Kidney tubule cell (primary cell): ENCODE measurements around the gene FARP1.
A peak's percentile ranks its signal among the peaks of the same experiment; 100 is the strongest.

Experiments used
- DNase-seq: peaks from one replicate; pipeline ENCODE4 v3.0.0-alpha.2; 2018; ENCODE audit warnings: low spot score

The FARP1 gene

DNA sequence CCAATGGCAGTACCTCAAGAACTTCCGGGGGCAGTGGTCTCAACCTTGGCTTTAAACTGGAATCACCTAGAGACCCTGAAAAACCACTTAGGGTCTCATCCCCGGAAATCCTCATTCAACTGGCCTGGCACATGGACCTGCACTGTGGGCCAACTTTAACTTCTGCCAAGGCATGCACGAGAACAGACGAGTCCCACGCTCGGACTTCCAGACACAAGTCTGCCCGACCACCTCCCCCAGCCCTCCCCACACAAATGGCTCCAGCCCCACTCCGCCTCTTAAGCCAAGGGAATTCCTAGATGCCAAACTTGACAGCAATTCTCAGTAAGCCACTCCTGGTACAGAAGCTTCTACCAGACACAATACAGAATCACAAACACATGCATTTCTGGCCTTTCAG lies 320.1 kb downstream of the FARP1 start:
- no peak for DNase-seq

DNA sequence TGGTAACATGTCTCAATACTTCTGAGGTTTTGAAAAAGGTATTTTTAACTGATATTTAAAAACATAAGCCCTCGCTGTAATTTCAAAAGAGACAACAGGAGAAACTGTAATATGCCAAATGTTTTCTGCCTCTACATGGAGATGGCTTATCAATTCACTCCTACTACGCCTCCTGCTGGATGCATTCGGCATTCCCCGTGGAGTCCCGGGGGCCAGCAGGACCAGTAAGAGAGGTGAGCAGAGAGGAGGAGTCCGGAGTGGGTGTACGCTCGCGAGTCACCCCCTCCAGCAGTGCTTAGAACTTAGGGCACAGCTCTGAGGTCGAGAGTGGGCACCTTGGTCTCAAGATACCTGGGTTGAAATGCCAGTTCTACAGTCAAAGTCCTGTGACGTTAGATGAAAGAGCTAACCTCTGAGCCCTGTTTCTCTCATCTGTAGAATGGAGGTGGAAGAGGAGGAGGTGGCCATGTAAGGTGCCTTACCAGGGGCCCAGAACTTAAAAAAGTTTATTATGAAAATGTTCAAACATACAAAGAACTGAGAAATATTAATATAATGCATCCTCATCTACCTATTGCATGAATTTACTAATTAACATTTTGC lies 323.8 kb downstream of the FARP1 start:
- DNase-seq, result peak; percentile 77

DNA sequence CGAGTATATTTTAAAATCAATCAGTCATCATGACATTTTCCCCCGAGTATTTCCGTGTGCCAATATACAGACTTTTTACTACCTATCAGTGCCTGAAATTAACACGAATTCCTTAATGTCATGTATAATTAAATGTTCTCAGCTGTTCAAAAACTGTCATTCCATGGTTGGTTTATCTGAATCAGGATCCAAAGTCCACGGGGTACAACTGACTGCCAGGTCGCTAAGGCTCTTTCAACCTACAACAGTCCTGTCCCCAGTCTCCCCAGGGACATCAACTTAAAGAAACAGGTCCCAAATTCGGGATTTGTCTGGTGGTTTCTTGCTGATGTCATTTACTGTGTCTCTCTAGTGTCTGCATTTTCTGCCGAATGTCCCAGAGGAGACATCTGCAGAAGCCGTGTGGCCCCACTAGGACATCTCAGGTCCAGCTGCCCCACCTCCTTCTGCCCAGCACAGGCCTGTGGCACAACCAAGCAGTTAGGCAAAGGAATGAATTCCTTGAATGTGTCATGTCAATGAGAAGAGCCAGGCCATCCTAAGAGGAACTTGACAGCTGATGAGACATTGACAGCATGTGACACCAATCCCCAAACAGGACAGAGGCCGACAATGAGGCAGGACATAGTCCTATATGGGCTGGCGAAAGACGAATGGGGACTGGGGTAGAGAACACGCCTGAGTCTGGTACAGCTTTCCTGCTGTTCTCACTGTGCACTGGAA lies 324.5 kb downstream of the FARP1 start:
- no peak for DNase-seq

DNA sequence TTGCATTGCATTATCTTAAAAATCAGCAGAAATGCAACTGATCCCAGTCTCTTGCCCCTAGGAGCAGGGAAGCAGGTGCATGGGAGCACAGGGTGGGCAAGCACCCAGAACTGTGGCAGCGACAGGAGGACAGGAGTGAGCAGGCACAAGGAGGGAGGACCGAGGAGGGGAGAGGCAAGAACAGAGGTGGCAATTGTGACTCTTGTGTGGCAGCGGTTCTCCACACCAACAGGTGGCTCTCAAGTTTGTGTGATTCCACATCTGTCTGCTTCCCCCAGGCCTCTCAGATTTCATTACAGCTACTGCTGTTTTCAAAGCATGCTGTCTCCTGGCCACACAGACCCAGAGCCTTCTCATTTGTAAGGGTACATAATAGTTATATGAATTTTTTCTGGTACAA lies 325.5 kb downstream of the FARP1 start:
- DNase-seq, result no peak

DNA sequence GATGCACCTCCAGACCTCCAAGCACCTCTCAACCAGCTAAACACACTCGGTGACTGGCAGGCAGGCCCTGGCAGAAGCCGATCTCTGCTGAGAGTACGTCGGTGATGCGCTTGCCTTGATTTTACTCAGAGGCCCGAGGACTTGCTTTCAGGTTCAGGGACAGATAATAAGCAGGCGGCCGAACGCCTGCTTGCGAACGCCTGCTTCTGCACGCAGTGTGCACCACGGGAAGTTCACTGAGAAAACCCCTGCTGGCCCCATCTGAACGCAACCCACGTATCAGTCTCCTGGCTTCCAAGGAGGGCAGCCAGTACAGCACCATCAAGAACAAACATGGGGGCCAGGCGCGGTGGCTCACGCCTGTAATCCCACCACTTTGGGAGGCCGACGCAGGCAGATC lies 326.0 kb downstream of the FARP1 start:
- no peak for DNase-seq

DNA sequence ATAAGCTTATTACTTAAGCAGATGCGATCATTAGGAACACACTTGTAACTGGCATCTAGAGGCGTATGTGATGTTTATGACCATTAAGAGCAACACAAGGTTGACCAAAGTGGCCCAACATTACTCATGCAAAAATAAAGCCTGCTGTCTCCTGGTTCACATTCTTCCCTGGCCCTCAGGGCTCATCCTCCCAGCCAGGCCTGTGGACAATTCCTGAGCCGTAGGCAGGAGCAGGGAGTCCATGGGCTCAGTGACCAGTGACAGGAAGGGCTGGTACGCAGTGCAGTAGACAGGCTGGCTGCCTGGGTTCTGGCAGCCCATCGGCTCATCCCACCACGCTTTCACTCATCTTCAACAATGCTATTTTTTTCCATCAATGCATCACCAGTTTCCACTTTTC lies 328.0 kb downstream of the FARP1 start:
- DNase-seq, result no peak

DNA sequence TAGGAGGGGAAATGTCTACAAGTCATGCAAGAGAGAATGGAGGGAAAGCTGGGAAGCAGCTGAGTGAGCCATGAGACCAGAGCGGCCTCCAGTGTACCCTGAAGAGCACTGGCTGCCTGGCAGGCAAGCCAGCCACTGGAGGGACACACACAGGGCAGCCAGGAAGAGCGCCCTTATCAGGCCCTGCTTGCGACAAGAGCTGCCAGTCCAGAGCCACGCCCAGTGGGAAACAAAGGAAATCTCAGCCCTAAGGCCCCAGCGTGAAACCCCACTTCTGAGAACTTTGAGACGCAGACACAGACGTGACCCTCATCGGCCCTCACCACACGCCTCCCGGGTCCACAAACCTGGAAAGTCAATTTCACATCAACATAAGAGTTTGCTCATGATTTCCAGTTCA lies 329.0 kb downstream of the FARP1 start:
- DNase-seq, result no peak

DNA sequence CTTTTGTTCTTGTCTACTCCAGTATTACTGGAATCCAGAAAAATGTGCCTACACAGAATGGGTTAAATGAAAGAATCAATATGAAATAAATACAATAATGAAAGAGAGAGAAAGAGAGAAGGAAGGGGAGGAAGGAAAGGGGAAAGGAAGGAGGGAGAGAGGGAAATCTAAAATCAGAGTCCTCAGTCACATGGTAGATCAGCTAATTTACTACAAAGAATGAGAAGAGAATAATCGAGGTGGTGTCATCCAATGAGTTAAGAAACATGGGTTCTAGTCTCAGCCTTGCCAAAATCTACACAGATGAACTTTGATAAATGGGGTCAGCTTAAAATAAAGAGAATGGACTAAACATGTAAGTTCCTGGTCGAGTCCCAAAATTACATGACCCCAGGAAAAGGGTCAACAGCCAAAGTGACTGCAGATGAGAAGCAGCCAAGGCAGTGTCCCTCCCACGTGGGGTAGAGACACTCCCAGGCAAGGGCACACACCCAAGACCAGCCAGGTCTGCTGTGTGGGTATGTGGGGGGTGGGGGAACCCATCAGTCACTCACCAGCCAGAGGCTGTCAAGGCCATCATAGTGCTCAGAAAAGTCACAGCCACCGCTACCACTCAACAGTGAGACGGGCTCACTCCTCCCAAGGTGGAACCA lies 330.4 kb downstream of the FARP1 start:
- DNase-seq, result no peak

DNA sequence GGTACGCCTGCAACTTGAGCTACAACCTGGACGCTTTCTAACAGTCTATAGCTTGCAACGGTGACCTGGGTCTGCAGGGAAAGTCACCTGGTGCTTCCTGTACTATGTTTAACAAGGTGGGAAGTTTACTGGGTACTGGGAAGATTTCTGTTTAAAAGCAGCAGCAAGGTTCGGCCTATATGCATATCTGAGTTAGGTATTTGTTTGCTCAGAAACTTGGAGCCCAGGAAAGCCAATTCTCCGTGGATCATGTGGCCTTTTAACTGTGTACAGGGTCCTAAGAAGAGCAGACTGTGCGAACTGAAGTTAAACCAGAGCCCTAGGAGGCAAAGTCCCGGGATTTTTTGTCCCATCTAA lies 330.9 kb downstream of the FARP1 start:
- no peak for DNase-seq

DNA sequence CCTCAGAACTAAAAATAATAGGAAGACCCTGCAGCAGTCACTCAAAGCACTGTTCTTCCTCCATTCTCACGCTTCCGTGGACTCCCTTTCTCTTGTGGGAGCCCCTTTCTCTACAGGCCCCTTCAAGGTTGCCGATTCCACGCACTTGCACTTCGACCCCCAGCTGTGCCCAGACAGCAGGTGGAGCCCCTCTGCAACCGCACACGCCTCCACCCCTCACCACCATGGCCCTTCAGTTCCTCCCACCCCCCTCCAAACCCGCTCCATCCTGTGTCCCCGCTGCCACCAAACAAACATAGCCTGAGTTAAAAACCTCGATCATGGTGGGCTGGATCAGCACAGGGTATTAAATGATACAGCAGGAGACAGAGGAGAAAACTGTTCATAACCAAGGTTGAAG lies 331.4 kb downstream of the FARP1 start:
- no peak for DNase-seq

DNA sequence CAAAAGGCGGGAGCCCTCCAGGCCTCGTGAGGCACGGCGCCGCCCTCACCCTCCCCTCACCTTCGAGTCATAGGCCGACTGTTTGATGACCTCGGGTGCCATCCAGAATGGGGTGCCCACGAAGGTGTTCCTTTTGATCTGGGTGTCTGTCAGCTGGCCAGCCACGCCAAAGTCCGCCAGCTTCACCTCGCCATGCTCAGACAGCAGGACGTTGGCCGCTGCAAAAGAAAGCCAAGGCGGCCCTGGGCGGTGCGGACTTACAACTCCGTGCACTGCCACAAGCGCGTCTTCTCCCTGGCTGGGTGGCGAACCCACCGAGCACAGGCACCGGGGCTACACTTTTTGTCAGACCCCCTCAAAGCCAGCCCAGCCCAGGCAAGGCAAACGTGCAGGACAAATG lies 331.9 kb downstream of the FARP1 start:
- no peak for DNase-seq

DNA sequence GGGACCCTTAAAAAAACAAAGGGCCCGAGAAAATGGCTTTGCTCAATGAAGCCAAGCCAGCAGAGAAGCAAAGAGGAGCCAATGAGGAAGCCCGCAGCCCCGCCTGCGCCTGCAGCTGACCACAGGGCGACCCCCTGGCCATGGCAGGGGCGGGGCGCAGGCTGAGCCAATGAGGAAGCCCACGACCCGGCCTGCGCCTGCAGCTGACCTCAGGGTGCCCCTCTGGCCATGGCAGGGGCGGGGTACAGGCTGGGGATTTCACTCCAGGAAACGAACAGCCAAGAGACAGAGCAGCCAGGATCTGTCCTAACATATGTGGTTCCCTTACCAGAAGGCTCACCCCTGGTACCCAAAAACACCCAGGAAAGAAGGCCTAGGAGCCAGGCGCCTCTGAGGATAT lies 332.6 kb downstream of the FARP1 start:
- no peak for DNase-seq

DNA sequence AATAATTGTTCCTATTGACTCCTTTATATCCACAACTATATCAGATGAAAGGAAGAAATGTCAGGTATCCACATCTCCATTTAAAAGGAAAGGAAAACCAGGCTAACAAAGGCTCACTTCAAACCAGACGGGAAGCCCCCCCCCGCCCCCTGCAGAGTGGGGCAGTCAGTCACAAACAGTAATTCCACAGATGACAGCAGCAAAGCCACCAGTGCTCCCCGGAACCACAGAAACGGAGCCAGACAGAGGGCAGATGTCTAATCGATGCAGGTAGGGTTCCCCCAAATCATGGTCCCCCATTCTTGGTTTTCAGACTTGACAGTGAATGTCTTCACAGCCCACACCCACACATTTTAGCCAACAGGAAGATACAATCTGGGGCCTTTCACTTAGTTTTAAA lies 333.2 kb downstream of the FARP1 start:
- DNase-seq, result no peak

DNA sequence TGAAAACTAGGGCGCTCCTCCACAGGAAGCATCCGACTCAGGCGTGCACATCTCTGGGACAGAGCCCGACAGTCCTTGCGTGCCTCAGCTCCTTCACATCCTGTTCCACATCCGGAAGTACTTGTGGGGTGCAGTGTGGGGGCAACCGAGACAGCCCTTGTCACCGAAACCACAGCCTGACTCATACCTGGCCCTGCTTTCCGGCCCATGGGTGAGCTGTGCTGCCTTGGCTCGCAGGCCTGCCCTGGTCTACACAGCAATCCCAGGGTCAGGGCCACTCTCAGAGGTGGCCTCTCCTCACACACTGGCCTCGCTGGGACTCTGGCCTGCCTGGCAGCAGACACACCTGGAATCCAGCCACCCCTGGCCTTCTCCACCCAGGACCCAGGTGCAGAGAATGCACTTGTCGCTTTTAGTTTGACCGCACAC lies 333.7 kb downstream of the FARP1 start:
- peak; percentile 95 for DNase-seq

DNA sequence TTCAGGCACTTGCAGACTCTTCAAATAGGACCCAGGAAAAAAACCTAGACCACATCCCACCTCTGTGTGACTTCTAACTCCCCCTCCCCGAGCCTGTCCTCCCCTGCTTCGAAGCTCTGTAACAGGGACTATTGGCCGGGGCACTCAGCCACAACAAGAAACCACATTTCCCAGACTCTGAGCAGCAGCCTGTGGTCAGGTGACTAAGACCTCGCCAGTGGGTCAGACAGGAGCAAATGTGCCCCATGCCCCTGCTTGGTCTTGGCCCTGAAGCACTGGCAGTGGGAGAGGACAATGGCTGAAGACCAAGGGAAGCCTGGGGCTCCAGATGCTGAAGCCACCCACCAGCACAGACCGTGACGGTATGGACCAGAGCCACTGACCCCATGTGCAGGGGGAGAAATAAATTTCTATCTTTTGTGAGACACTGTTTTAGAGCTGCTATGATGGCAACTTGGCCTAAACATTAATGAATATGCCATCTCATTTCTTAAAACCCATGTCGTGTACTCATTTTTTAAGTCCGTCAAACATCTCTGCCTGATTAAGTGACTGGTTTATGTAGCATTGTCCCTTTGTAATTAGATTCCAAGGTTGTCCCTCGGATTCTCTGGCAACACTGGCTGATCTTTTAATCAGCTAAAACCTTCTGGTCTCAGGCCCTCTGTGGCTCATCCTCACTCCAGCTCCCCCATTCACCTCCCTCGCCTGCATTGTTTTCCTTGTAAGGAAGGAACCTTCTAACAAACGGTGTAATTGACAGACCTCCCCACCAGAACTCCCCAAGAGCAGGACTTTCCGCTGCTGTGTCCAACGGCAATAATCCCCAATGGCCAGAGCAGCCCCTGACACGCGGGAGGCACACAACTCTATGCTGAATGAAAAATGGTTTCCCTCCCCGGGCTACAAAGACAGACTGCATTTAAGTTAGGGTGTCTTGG lies 335.6 kb downstream of the FARP1 start:
- DNase-seq, result peak; percentile 90

DNA sequence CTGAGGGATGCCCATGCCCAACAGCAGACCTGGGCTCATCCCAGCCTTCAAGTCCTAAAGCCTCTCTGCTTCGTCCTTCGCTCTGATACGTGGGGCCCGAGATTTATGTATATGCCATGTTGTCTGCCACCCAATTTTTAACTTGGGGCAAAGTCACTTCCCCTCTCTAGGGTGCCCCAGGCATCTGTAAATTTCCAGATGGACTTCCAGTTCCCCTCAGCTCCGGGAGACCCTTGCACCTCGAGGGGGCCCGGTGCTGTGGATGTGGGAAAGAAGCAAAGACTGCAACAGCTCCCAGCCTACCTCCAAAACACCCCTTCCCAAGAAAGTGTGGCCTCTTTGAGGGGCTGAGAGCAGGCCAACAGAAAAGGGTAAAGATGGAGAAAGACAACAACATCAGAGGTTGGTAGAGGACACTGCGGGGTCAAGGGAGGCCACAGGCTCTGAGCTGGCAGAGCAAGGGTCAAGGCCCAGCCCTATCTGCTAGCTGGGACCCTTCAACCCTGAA lies 336.7 kb downstream of the FARP1 start:
- no peak for DNase-seq

DNA sequence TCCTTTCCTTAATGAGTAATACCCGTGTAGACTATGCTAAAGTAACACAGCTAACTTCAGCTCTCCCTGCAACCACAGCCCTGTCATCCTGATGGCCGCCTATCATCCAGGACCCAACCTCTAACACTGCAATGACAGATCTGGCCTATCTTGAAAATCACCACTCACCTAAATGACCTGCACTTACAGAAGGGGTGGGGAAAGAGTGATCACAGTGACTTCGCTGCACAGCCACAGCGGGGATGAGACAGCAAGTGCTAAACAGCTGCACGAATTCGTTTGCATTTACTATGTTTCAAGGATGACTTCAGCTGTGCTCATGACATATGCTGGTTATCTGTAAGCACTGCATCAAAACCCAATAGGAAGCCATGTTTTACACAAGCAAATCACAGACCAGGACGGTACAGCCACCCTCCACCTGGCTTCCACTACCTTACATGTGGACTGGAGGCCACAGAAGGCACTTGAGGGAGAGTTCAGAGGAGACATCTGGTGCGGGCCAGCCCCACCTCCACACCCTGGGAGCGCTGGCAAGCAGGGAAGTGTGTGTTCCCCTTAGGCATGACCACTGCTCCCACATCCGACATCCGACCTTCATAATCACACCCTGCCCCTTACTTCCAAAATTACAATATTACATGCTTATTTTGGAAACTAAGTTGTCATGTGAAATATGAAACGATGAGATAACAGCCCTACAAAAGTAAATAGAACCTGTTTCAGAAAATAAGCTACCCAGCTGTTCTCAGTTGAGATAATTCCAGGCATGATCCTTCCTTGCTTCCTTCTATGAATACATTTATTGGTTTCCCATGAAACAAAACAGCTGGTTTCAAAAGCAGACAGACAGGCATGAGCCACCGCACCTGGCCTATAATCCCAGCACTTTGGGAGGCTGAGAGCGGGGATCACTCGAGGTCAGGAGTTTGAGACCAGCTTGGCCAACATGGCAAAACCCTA lies 338.3 kb downstream of the FARP1 start:
- no peak for DNase-seq

DNA sequence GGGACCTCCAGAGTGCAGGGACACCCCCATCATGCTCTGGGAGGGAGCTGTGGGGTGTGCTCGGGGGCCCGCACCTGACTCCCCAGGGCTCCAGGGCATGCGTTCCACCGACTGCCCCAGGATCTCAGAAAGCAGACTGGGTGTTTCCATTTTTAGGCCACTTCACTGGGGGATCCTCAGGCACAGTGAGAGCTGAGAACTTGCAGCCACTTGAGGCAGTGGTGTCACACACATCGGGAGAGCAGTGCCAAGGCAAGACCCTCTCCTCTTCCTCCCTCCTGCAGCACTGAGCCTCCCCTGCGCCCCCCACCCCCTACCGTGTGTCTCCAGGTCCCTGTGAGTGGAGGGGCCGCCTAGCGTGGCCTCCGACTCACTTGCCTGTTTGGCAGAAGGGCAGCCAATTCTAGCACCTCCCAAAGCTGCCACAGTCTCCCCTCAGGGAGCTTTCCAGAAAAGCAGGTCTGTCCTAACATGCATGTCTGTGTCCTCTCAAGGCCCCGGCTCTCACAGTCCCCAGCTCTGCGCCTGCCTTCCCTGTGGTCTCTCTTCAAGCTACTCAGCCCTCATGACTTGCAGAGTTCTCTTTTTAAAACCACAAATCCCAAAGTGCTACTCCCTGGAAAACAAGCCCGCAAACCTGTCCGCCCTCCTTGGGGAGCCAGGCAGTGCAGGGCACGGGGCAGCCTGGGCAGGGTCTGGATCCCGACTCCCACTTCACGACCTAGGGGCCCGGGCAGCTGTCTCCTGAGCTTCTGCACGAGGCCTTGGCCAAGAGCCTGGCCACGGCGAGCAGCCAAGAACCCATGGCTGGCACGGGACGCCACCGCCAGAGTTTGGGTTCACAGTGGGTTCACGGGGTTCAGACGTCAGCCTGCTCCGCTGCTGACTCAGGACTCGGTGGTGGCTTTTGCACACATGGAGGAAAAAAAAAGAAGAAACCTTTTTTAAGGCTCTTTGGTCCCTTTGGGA lies 339.9 kb downstream of the FARP1 start:
- peak; percentile 52 for DNase-seq

DNA sequence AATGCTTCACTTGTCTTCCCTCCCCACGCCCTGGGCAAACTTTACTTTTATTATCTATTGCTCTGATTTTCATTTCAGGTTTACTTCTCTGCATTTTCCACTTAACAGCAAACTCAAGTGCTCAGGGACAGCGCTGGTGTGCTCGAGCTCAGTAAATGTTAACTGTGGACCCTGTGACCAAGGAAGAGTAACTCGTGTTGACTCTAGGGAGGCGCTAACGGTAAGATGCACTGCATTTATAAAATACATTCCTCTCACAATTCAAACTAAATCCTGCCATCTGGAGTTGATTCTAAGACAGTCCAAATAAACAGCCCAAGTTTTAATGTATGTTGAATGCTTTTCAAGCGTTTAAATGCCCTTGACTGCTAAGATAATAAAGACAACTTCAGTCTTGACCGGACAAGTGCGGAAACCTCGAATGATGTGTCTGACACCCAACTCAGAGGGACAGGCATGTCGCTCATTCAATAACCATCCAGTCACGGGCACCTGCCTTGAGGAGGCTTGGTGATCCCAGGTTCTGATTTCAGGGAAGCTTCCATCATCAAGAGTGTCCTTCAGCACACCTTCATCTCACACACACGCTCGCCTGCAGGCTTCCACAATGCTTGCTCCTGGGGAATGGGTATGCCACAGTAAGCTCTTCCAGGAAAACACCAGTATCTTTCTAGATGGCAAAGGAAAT lies 340.9 kb downstream of the FARP1 start:
- no peak for DNase-seq
